Measurements from ENCODE around the gene CABLES2.

The CABLES2 gene

DNA sequence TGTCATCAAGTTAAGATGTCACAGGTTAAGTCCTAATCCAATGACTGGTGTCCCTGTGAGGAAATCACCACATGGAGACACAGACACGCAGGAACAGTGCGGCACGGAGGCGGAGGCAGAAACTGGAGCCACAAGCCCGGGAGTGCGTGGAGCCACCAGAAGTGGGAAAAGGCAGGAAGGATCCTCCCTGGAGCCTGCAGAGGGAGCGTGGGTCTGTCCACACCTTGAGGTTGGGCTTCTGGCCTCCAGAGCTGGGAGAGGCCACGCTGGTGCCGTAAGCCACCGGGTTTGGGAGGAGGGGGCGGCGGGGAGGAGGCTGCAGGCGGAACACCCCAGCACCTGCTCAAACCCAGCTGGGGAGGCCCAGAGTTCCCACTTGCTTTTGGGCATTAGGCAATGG, 3.8 kb downstream of the CABLES2 start:
- DNase-seq, result no peak

DNA sequence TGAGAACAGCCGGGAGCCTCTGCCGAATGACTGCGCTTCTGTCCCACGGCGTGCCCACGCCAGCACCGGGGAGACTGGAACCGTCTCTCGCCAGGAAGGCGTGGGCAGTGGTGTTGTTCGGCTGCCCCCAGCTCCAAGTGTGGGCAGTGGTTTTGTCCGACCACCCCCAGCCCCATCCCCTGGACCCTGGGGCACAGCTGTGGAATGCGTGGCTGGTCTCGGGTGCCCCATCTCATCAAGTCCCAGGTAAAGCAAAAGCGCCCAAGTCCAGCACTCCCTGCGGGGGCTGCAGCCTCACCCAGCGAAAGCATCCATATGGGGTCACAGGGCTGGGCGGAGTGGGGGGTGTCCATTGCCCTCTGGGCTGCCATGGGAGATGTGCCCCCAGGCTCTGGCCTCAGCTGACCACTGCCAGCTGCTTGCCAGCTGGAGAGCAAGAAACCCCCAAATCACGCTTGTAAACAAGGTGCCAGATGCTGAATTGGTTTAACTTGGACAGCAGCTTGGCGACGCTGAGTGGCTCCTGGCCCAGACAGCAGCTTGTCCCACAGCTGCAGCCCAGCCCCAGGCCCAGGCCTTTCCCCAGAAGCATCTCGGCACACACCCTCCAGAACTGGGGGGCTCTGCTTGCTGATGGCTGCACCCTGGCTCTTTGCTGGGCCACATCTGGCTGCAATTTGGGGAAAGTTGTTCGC, 4.5 kb downstream of the CABLES2 start:
- no peak for DNase-seq

DNA sequence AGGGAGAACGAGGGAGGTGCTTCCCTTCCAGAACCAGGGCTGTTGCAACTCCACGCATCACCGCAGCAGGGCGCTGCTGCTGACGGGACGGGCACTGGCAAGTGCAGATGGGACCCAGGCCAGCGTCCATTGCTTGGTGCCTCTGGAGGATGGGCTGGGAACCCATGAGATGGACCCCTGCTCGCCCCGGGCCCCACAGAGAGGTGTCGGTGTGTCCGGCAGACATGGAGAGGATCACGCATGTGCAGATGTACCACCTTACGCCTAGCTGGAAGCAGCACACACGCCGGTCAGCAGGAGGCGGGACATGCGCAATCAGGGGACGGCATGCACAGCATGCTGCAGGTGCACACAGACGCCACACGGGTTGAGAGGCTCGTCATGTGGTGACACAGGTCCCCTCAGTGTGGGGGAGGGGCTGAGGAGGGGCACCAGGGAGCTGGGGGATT, 5.7 kb downstream of the CABLES2 start:
- DNase-seq, result no peak

DNA sequence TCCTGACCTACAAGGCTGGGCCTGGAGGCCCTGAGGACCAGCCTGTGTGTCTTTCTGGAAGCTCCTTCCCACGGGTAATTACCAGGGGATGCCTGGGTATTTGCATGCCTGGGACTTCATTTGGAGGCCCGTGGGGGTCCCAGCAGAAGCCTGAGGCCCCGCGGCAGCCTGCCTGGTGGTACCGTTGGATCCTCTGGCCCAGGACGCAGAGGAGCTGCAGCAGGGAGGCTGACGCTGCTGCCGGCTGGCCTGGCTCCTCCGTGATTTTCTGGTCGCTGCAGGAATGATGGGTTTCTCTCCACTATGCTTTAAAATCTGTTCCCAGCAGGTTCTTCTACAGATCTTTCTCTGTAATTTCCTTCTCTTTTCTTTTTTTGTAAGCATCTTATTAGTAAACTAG, 6.5 kb downstream of the CABLES2 start:
- no peak for DNase-seq

DNA sequence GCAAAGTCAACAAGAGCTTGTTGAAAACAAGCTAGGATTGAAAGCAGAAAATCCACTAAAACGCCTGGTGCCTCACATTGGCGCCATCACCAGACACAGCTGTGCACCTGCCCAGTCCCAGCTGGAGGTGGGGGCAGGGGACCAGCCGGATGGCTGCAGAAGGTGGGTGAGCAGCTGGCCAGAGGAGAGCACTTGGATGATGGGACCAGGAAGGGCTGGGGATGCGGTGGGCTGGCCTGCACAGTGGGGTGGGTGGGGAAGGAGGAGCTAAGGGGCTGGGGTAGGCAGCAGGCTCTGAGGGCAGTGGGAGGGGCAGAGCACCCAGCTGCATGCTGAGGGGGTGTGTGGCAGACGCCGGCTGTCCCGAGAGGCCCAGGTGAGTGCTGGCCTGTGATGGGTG, 7.1 kb downstream of the CABLES2 start:
- DNase-seq, result no peak

DNA sequence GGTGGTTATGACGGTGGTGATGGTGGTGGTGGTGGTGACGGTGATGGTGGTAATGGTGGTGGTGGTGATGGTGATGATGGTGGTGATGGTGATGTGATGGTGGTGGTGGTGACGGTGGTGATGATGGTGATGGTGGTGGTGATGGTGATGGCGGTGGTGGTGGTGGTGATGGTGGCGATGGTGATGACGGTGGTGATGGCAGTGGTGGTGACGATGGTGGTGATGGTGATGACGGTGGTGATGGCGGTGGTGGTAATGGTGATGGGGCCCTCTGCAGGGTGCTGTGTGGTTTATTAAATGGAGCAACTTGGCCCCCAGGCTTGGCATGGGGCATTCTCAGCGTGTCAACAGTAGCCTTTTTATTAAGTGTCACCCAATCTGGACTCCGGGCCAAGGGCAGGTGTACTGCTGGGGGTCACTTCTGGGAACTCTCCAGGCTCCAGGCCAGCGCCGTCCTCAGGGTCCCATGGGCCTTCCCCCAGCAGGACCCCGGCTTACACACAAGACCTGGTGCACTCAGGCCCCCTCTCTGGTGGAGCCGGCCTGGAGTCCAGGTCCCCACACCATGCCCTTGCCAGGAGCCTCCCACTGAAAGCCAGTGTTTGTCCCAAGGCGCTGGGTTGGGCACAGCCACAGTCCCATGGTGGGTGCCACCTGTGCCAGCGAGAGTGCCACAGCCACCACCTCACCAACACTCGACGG, 8.8 kb downstream of the CABLES2 start:
- no peak for DNase-seq

DNA sequence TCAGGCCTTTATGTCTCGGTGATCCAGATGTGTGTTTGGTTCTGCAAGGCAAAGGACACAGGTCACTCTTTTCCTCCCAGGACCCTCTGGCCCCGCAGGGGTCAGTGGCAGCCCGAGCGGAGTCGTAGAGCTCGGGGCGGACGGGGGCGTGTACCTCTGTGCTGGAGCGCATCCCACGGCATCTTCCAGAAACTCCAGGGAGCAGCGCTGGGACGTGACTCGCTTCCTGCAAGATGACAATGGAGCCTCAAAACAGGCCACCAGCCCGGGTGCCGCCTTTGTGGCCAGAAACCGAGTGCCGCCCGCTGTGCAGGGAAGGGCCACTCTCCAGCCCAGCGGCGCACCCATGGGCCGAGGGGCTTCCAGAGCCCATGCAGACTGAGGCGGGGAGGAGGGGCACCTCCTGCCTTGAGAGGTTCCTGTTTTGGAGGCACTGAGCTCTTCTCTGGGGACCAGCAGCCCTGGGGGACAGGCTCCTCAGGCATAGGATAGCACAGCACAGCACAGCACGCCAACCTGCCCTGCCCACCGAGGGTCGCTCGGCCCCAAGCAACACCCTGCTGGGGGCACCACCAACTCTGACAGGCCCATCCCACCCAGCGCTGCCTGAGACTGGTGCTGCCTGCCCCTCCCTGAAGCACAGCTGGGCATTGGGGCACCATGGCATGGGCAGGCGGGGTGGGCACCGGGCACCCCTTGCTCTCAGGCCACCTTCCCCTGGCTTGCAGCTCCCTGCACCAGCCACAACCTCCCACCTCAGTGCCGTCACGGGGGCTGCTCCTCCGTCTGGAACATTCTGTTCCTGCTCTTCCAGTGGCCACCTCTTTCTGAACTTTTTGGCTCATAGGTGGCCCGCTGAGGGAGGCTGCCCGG, 10.5 kb downstream of the CABLES2 start:
- no peak for DNase-seq

DNA sequence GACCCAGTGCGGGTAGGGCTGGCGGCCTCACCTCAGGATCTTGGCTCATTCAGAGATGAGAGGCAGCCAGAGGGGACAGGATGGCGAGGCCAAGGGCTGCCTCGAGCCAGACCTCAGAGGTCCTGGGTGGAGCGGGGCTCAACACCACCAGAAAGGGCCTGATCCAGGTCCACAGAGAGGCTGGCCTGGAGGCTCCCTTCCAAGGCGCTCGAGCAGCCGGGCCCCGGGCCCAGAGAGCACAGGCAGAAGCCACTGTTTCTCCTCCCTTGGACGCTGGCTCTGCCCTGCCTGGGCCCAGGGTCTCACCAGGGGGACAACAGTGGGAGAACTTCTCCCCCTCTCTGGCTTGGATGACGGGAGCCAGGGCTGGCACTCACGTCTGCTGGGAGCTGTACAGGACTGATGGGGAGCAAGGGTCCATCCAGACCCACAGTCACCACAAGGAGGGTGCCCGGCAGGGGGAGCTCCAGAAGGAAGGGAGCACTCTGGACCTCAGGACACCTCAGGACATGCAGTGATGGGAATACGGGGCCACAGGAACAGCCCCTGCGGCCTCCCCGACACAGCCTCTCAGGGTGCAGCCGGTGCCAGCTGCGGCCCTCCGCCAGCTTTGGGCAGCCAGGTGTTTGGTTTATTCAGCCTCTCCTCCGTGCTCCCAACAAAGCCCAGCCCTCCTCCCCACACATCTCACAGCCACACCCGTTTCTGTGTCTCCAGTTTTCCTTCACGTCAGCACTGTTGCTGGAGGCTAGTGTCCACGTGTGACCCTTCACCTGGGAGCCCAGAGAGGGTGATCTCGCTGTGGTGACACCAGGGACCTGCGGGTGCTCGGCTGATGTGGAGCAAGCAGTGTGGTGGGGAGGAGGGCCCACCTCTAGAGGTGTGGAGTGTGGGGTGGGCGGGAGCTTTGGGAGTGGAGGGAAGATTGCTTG, 11.5 kb downstream of the CABLES2 start:
- no peak for DNase-seq

DNA sequence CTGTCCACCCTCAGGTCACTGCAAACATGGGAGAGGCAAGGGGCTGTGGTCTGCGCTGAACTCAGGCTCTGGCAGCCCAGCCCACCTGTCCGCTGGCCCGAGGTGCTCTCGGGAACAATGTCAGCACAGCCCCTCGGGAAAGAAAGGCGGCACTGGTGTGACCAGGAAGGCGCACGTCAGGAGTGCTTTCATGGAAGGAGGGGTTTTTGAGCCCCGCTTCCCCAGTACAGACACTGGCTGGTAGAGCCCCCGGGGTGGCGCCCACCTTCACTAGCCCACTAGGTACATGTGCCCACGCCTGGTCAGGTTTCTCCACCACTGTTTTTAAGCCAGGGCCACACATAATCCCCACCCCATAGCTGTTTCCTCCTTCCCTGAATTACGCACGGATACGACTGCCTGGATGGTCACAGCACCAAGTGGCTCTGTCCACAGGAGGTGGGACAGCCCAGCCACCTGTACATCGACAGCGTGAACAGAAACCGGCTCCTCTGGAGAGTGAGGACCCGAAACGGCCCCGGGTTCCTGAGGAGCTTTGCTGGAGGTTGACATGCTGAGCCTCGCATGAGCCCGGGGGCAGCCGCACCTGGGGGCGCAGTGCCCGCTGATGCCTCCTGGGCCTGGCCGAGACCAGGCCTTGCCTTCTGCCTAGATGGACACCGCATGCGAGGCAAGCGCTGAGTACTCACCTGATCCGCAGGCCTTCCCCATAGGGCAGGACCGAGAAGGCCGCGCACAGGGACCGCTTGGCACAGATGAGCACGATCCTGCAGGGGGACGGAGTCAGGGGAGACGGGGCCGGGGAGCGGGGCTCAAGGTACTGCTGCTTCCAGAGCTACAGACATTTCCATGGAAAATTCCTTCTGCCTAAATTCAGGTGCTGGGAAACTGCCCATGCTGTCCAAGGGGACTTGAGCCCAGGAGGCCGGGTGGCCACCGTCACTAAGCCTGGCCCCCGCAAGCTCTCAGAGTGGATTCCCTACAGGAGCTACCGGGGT, 12.5 kb downstream of the CABLES2 start:
- DNase-seq, result no peak

DNA sequence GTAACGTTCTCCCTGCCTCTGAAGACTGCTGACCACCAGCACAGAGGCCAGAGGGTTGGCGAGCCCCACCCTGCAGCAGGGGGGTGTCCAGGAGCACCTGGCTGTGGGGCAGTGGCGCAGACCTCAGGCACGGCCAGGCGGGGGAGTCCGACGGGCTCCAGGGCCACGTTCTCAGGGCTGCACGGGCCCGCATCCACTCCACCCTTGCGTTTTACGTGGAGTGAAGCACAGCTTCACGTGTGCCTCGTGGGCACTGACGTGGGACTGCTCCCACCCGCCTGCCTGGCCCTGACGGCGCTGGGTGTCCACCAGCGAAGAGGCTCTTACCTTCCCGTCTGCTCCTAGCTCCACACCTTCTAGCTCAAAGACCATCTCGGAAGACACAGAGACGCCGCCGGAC, 13.3 kb downstream of the CABLES2 start:
- no peak for DNase-seq

DNA sequence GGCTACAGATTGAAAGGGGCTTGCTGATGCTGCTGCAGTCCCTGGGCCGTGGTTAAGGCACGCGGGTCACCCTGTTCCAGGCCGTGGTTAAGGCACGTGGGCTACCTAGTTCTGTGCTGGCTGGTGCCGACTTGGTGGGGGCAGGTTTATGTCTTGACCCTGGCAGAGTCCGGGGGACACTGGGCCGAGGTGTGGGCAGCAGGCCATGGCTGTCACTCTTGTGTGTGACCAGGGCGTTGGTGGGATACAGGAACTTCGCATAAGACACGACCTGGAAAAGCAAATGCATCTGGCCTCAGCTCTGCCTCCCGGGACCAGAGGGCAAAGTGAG, 13.8 kb downstream of the CABLES2 start:
- no peak for DNase-seq

DNA sequence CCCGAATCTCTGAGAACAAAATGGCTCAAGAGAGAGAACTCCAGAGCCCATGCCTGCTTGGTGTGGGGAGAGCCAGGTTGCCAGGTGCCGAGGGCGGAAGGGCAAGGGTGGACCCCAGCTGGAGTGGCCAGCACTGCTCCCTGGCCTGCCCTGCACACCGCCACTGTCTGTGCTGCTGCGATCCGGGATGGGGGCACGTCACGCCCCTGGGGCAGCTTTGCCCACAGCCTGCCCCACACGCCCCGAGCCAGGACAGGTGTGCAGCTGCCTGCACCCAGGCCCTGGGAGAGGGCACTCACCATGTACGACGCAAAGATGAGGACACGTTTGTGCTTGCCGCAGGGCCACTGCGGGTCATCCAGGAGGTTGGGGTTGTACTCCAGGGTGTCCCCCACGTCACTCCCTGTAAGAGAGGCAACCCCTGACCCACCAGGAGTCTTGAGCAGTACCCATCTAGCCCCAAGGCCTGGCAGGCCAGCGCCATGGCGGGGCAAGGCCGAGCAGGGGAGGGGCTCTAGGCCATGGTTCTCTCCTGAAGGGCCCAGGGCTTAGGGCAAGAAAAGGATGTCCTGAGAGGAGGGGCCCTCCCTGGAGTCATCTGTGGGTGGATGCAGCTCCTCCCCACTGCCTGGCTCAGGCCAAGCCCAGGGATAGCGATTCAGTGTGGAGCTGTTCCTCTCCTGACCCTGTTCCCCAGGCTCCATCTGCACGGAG, 14.3 kb downstream of the CABLES2 start:
- DNase-seq, result no peak

DNA sequence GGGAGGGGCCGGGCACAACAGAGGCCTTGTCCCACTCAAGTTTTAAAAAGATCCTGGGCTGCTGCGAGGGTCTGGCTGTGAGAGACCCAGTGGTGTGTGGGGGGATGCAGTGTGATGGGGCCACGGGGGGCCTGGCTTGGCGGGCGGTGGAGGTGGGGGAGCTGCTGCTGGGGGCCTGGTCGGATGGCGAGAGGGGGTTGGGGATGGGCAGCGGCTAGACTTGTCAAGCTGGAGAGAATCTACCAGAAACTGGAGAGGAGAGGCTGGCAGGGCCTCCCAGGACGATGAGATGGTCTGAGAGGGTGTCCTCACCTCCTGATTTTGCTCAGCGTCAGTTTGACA, 15.0 kb downstream of the CABLES2 start:
- no peak for DNase-seq

DNA sequence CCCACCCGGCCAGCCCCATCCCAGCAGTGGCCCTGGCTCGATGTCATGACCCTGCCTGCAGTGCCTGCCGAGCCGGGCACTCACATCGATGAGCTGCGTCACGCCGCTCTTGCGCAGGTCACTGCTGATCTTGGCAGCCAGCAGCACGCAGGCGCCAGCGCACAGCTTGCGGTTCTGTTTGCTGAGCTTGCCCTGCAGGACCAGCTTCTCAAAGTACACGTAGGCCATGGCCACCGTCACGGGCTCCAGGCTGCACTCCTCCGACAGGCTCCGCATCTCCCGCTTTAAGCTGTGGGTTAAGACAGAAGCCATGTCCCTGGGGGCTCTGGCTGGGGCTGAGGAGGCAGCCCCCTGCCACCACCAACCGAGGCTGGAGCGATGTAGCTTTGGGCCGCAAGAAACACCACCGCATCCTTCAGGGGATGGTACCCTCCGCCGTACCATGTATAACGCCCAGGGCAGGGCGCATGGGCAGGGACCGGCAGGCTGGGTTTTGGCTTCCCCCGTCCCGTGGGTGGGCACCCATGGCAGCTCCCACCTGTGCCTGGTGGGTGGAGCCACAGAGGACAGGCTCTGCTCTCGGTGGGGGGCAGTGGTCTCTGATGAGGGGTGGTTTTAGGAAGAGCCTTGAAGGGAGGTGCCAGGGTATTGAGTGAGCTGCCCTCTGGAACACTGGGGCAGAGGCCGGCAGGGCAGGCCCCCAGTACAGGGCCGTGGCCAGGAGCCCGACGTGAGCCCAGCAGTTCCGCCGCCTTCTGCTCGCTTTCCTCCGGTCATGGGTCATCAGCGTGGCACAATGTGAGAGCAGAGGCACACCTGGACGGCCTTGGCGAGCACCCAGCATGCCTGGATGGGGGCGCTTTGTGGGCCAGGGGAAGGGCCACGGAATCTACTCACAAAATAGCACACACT, 15.7 kb downstream of the CABLES2 start:
- DNase-seq, result no peak

DNA sequence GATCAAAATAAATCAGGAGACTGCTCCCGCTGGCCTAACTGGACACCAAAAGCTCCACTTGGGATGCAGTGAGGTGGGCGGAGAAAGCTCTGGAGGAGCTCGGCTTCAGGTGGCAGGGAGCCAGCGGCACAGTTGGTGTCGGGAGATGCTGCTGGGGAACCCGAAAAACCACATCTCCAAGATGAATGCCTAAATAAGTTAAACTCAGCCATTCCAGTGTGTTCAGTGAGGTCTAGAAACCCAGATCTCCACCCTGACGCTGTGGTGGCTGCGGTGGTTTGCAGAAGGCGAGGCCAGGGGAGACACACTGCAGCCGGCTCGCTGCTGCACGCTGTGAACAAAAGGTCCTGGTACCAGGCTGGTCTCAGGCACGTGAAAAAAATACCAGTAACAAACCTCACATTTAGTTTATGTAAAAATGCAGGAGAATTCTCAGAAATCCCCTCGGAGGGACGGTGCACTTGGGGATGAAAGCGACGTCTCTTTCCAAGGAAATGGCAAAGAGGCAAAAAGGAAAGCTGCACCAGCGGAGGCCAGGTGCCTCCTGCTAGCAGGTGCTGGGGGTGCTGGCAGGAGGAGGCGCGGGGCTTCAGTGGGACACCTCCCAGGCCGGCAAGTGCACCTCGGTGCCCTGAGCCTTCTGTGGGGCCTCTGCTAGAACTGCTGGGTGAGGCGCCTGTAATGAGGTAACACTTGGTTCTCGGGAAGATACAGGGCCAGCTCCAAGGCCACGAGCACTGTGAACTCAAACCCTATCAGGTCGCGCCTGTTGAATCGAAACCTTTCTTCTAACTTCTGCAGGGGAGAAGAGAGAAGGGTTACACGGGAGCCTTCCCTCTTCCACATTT, 16.5 kb downstream of the CABLES2 start:
- DNase-seq, result no peak

DNA sequence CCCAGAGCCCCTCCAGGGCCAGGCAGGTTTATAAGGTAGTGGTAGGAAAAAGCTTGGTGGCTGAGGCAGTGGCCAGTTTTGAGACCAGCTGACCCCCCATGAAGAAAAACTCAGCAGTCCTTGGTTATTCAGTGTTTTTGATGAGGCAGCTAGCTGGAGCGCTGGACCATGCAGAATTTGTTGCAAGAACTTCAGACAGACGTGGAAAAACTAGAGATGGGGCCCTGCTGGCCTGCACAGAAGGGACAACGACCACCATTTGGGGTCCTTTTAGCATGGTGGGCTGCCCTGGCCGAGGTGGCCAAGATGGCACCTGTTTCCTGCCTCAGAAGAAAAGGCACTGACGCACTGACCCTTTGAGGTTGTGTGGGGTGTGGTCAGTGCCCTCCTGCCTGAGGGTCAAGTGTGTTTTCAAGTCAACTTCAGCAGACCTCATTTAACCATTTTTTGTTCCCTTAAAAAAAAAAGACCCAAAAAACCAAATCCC, 17.4 kb downstream of the CABLES2 start:
- DNase-seq, result no peak

DNA sequence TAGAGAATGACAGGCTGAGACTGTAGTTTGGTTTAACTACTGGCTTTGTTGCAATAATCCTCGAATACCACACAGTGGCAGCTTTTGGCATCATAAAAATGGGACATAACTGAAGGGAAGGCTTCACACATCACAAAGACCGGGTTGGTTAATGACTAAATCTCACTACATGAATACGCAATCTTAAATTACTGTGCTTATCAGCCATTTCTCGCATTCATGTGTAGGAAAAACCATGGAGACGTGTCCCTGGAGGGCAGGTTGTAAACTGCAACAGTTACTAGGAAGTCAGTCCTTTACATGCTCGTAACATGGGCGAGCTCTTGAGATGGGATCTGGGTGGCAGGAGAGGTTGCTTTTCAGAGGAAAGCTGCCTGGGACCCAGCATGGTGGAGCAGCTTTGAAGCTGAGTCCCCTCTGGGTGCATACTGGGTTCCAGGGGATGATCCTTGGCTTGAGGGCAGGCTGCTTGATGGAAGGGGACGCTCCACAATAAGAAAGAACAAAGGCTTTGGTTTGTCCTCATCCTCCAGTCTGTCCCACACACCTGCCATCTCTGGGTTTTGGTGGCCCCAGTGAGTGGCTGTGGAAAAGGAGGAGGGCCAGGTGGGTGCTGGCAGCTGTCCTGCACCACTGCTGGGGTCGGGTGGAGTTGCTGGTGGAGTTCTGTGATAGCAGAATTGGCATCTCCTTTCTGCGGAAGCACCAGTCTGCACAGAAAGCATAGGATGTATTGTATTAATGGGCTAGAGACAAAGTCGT, 18.1 kb downstream of the CABLES2 start:
- DNase-seq, result no peak
